Stomach smooth muscle (tissue), 2 donors: ENCODE results near the gene SGCA.
A peak's percentile ranks its signal among the peaks of the same experiment; 100 is the strongest.

Experiments
- H3K27ac ChIP-seq: one replicate; pipeline ENCODE4 v1.7.0; 2013; ENCODE audit warnings: mild to moderate bottlenecking, low read length, inconsistent platforms
- H3K27me3 ChIP-seq, 2 donors: one replicate each; pipeline ENCODE4 v1.7.0; 2013; ENCODE audit warnings: low read length in 2 of 2; ENCODE audit not compliant: insufficient read depth in 2 of 2, control insufficient read depth in 1 of 2
- H3K36me3 ChIP-seq, 2 donors: one replicate each; pipeline ENCODE4 v1.7.0; 2013; ENCODE audit warnings: low read length in 2 of 2; ENCODE audit not compliant: control insufficient read depth in 2 of 2, insufficient read depth in 2 of 2
- H3K4me1 ChIP-seq: one replicate; pipeline ENCODE4 v1.7.0; 2013; ENCODE audit warnings: low read length; ENCODE audit not compliant: control insufficient read depth, insufficient read depth
- H3K4me3 ChIP-seq, 2 donors: one replicate each; pipeline ENCODE4 v1.7.0; 2013; ENCODE audit warnings: low read length in 2 of 2
- H3K9ac ChIP-seq, 2 donors: one replicate each; pipeline ENCODE4 v1.7.0; 2013; ENCODE audit warnings: low read length in 2 of 2, mild to moderate bottlenecking in 1 of 2
- H3K9me3 ChIP-seq, 2 donors: one replicate each; pipeline ENCODE4 v1.7.0; 2013; ENCODE audit warnings: low read length in 2 of 2; ENCODE audit not compliant: control insufficient read depth in 2 of 2
- donor health status: healthy.
- donor health status: Pancreatic carcinoma.

The SGCA gene

DNA sequence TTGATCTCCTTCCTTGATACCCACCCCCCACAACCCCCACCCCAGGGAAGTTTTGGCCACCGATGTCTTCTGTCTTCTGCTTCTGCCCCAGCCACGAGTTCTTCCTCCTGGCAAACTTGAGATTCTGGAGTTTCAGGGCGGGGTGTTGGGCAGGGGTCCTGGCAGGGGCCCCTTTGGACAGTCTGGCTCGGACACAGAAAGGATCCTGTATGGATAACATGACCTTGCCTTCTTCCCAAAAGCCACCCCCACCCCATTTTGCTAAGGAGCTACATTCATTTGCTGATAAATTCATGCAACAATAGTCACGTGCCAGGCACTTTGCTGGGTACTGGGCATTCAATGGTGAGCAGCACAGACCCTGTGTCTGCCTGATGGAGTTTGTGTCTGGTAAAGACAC is 41.5 kb downstream of the SGCA start:
- H3K9ac ChIP-seq, result peak overlapping the region in 1 of 2 donors; percentile 33
- peak overlapping the region; percentile 98 for H3K27ac ChIP-seq
- no peaks in the 10 kb centered on the region for H3K36me3 ChIP-seq
- peaks cover 73% of the 10 kb centered on the region for H3K4me1 ChIP-seq
- H3K9me3 ChIP-seq, result no peaks in the 10 kb centered on the region
- no peaks in the 10 kb centered on the region for H3K27me3 ChIP-seq
- no peak overlapping the region for H3K4me3 ChIP-seq

DNA sequence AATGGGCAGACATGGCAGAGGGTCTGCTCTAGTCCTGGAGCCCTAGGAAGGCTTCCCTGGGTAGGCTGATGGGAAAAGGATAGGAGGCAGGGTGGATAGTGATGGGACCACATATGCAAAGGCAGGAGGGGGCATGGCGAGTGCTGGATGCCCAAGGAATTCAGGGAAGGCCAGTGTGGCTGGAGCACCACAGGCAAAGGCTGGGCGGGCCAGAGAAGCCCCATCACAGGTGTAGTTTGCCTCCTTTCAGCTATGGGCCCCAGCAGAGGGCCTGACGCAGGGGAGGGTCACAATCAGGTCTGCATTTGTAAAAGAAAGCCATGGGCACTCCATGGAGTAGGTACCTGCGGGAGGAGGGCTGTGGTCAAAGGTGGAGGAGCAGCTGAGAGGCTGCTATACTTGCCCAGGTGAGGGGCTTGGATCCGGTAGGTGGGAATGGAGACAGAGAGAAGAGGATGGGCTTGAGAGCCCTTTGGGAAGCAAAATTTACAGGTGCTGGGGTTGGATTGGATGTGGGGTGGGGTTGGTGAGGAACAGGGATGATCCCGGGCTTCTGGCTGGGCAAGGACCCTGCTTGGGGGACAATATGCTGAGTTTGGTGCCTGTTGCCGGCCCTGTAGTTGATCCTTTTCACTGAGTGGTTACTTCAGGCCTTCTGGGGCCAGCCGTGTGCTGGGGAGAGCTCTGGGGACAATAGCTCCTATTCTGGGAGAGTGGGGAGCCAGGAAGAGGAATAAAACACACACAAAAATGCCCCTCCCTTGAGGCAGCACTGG is 42.2 kb downstream of the SGCA start:
- Histone ChIP-seq H3K9ac (peak overlapping the region in 1 of 2 donors; percentile 13), H3K27me3 (no peaks in the 10 kb centered on the region), H3K36me3 (no peaks in the 10 kb centered on the region), H3K9me3 (no peaks in the 10 kb centered on the region), H3K27ac (peak overlapping the region; percentile 98), H3K4me3 (no peak overlapping the region), H3K4me1 (peaks cover 76% of the 10 kb centered on the region)

DNA sequence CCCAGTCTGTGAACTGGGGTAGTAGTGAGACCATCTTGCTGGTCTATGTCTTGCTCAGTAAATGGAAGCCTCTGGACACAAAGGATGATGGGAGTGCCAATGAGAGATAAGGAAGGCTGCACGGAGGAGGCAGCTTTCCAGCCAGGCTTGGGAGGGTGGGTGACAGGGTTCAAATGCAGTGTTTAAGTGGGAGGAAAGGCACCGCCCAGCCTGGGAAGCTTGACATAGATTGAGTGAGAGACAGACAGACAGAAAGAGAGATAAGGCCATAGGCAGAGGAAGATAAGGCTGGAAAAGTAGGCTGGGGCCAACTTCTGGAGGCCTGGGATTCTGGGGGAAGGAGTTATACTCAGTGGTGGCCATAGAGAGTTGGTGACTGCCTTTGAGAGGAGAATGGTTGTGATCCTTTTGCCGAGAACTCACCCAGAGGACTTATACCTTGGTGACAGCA is 42.8 kb downstream of the SGCA start:
- H3K27ac ChIP-seq, result peak overlapping the region; percentile 98

DNA sequence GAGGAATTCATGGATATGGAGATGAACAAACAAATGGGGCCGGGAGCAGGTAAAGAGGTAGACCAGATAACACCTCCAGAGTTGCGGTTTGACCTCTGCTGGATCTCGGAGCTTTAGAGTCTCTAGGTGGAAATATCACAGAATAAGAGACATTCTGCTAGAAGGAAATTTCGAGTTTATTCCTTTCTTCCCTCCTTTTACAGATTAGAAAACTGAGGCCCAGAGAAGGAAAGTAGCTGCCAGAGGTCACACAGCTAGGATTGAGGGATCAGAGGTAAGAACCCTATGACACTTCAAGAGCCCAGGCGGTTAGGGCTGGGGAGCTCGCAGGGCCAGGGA is 43.3 kb downstream of the SGCA start:
- no peaks in the 10 kb centered on the region for H3K27me3 ChIP-seq
- H3K4me3 ChIP-seq, result peak overlapping the region in 1 of 2 donors; percentile 62
- H3K36me3 ChIP-seq, result no peaks in the 10 kb centered on the region
- H3K9me3 ChIP-seq, result no peaks in the 10 kb centered on the region
- H3K9ac ChIP-seq, result peak overlapping the region in 1 of 2 donors; percentile 35
- H3K27ac ChIP-seq, result peak overlapping the region; percentile 98
- peaks cover 76% of the 10 kb centered on the region for H3K4me1 ChIP-seq

More for the DNA sequence above, 42.8 kb downstream of the SGCA start:
- no peaks in the 10 kb centered on the region for H3K9me3 ChIP-seq
- H3K36me3 ChIP-seq, result no peaks in the 10 kb centered on the region
- peaks cover 76% of the 10 kb centered on the region for H3K4me1 ChIP-seq
- no peaks in the 10 kb centered on the region for H3K27me3 ChIP-seq
- H3K9ac ChIP-seq, result peak overlapping the region in 1 of 2 donors; percentile 35
- H3K4me3 ChIP-seq, result no peak overlapping the region

DNA sequence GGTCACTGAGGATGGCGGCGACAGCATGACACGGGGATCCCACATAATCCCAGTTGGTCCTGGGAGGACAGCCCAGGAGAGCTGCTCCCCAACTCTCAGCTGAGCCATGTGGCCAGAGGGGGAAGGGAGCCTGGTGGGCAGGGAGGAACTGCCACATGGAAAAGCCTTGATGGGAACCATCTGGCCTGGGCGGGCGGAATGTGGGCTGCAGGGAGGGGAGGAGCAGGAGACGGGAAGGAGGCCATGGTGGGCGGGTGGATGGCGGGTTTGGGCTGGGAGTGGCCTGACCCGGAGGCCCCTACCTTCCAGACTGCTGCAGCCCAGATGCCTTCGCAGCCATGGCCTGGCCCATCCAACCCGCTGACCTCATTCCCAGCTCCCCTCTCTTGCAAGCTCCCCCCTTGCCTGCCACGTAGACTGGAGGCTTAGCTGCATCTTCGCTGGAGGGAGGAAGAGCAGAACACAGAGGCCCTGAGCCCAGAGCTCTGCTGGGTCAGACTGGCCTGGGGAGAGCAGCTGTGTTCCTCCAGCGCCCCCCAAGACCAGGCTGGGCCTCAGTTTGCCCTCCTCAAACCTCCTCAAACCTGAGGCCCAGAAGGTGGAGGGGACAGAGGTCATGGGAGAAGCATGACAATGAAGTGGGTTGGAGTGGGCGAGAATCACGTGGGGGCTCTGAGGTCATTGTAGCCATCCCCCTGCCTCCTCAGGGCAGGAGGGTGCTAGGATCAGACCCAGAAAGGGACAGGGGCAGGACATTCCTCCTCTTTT is 43.9 kb downstream of the SGCA start:
- Histone ChIP-seq H3K27ac (peak overlapping the region; percentile 98), H3K9ac (peak overlapping the region; percentile 77 to 87), H3K4me3 (peak overlapping the region; percentile 54 to 62), H3K9me3 (no peaks in the 10 kb centered on the region), H3K4me1 (peaks cover 70% of the 10 kb centered on the region), H3K27me3 (no peaks in the 10 kb centered on the region), H3K36me3 (no peaks in the 10 kb centered on the region)

DNA sequence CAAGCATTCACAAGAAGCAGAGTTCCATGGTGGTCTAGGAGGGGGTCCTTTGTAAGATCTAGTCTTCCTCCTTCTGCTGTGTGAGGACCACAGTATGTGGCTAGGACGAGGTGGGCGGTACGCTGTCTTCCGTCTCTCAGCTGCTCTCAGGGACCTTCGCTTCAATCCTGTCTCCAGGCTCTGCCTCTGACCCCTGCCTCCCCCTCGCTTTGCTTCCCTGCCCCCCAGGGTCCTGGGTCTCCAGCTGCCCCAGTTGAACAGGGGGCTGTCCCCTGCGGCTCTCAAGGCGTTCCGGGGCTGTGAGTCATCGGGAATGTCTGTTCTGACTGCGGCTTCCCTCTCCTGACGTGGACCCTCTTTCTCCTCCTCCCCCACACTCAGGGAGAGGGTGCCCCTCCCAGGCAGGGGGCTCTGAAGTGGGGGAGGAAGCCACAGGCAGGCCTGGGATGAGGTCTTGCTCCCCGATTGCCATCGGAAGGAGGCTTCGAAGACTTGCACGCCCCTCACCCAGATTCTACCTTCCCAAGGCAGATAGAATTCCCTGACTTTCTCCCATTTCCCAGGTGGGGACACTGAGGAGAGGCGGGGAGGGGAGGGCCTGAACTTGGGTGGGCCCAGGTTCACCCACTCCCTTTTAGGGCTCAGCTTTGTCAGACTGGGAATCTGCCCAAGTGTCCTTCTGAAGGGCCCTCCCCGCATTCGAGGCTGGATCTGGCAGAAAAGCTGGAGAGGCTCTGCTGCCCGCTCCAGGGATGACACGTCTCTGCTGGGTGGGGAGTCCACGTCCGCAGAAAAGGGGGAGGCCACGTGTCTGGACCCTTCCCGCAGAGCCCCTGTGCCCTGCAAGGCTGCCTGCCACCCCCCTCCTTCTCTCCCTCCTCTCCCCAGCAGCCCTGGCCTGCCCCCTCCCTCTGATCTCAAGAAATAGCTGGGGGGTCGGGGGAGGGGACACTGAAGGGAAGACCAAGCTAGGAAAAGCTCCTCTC is 44.7 kb downstream of the SGCA start:
- Histone ChIP-seq H3K27me3 (no peaks in the 10 kb centered on the region), H3K9ac (peak overlapping the region; percentile 77 to 87), H3K4me1 (peaks cover 62% of the 10 kb centered on the region), H3K9me3 (no peaks in the 10 kb centered on the region), H3K36me3 (no peaks in the 10 kb centered on the region), H3K27ac (peak overlapping the region; percentile 98), H3K4me3 (peak overlapping the region; percentile 54 to 62)

DNA sequence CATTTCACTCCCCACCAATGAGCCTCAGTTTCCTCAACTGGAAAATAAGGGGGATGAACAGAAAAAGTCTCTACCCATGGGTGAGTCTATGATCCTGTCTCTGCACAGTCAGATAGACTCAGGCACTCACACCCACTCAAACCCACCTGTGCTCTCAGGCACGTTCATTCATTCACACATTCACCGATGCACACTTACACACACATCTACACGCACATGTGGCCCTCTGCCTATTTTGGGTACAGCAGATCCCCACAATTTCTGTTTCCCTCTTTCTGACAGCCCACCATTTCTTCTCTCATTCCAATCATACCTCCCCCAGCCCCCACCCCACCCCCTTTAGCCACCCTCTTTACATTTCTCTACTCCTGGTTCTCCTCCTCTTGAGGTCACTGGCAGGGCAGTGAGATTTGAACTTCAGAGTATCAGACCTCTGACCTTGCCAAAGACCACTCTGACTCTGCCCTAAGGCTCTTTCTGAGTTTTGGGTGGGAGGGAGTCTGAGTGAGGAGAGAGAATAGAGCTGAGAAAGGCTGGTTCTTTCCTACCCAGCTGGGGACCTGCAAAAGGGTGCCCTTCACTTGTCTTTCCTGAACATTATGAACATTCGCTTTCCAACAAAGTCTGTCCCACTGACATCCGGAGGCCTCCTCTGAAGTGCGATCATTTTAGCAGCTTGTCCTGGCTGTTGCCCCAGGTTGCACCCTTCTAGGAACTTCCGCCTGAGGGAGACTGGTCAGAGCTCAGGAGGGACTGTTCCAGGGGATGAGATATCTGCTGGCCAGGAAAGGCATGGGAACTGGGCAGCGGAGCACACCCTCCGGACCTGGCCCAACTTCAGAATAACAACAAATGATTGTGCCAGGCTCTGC is 45.7 kb downstream of the SGCA start:
- Histone ChIP-seq H3K36me3 (no peaks in the 10 kb centered on the region), H3K9ac (peak overlapping the region in 1 of 2 donors; percentile 77)

DNA sequence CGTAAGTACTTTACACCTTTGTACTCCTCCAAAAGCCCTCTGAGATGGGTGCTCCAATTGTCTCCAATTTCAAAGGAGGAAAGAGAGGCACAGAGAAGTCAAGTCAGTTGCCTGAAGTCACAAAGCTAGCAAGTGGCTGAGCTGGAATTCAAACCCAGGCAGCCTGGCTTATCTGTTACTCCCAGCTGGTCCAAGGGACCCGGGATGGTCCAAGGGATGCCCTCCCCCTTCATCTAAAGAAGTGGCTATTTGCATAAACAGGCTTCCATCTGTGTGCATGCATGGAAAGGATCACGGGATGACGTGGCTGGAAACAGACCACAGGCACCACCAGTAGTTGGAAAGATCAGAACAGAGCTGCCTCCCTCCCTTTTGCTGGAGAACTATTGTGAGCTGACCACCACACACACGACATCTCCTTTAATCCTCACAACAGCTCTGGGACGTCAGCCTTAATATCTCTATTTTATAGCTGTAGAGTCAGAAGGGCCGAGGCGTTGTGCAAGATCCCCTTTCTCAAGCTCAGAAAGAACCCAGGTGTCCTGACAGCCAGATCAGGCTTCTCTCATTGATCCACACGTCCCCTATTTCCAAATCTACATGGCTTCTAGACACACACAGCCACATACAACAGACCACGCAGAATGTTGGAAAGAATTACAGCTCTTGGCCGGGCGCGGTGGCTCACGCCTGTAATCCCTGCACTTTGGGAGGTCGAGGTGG is 46.5 kb downstream of the SGCA start:
- peak overlapping the region in 1 of 2 donors; percentile 39 for H3K9ac ChIP-seq
- H3K27me3 ChIP-seq, result no peaks in the 10 kb centered on the region
- peaks cover 57% of the 10 kb centered on the region for H3K4me1 ChIP-seq
- no peaks in the 10 kb centered on the region for H3K36me3 ChIP-seq
- peak overlapping the region; percentile 98 for H3K27ac ChIP-seq
- no peaks in the 10 kb centered on the region for H3K9me3 ChIP-seq
- peak overlapping the region in 1 of 2 donors; percentile 29 for H3K4me3 ChIP-seq

More for the DNA sequence above, 45.7 kb downstream of the SGCA start:
- Histone ChIP-seq H3K9me3 (no peaks in the 10 kb centered on the region), H3K27ac (peak overlapping the region; percentile 98), H3K4me1 (peaks cover 56% of the 10 kb centered on the region), H3K27me3 (no peaks in the 10 kb centered on the region), H3K4me3 (peak overlapping the region in 1 of 2 donors; percentile 62)
